ENCODE measurements around the gene STRA8.

STRA8 gene

GRCh38 chr7:135274495-135275268, 41.0 kb downstream of the STRA8 start:
- H3K27me3 ChIP-seq = no peaks in the 10 kb centered on the region
- no peaks in the 10 kb centered on the region for H3K36me3 ChIP-seq
- no peaks in the 10 kb centered on the region for H4K20me1 ChIP-seq
- H3K9me3 ChIP-seq = no peaks in the 10 kb centered on the region
- H3K9ac ChIP-seq = no peak overlapping the region
- no peak for TF ChIP-seq Cebpa-rat (IDR thresholded peaks at IDR 0.05)
- H3K4me2 ChIP-seq = no peak overlapping the region
- H3K4me1 ChIP-seq = no peaks in the 10 kb centered on the region
- H3K4me3 ChIP-seq = no peak overlapping the region
- H3K27ac ChIP-seq = no peak overlapping the region

GRCh38 chr7:135275971-135276580, 42.4 kb downstream of the STRA8 start:
- Histone ChIP-seq H3K9ac (no peak overlapping the region), H3K4me1 (no peaks in the 10 kb centered on the region), H3K9me3 (no peaks in the 10 kb centered on the region), H3K4me2 (no peak overlapping the region), H3K27me3 (no peaks in the 10 kb centered on the region), H3K36me3 (no peaks in the 10 kb centered on the region), H3K4me3 (no peak overlapping the region), H4K20me1 (no peaks in the 10 kb centered on the region), H3K27ac (no peak overlapping the region)
- TF ChIP-seq Cebpa-rat (IDR thresholded peaks at IDR 0.05) = no peak

GRCh38 chr7:135277161-135277560, 43.5 kb downstream of the STRA8 start:
- no peak overlapping the region for H3K9ac ChIP-seq
- no peaks in the 10 kb centered on the region for H4K20me1 ChIP-seq
- no peaks in the 10 kb centered on the region for H3K9me3 ChIP-seq
- no peak for TF ChIP-seq Cebpa-rat (IDR thresholded peaks at IDR 0.05)
- peaks cover 7% of the 10 kb centered on the region for H3K4me1 ChIP-seq
- no peak overlapping the region for H3K27ac ChIP-seq
- H3K27me3 ChIP-seq = no peaks in the 10 kb centered on the region
- H3K4me3 ChIP-seq = no peak overlapping the region
- H3K4me2 ChIP-seq = no peak overlapping the region
- no peaks in the 10 kb centered on the region for H3K36me3 ChIP-seq

GRCh38 chr7:135281363-135281949, 47.8 kb downstream of the STRA8 start:
- Histone ChIP-seq H3K36me3 (no peaks in the 10 kb centered on the region), H3K9me3 (no peaks in the 10 kb centered on the region), H3K4me2 (peak overlapping the region; percentile 74), H3K9ac (peak overlapping the region; percentile 15; the same call in 1 of the 2 replicates), H3K27ac (peak overlapping the region; percentile 45; the same call in 1 of the 2 replicates), H3K4me1 (peaks cover 28% of the 10 kb centered on the region), H4K20me1 (no peaks in the 10 kb centered on the region), H3K27me3 (no peaks in the 10 kb centered on the region), H3K4me3 (no peak overlapping the region)
- no peak for TF ChIP-seq Cebpa-rat (IDR thresholded peaks at IDR 0.05)

- peak overlapping the region; percentile 74 for H3K4me2 ChIP-seq
- no peak overlapping the region; the same call in 1 of the 2 replicates for H3K4me3 ChIP-seq
- no peaks in the 10 kb centered on the region for H4K20me1 ChIP-seq
- H3K36me3 ChIP-seq = no peaks in the 10 kb centered on the region
- no peak for TF ChIP-seq Cebpa-rat (IDR thresholded peaks at IDR 0.05)
- no peaks in the 10 kb centered on the region for H3K9me3 ChIP-seq
- no peaks in the 10 kb centered on the region for H3K27me3 ChIP-seq
- peaks cover 28% of the 10 kb centered on the region for H3K4me1 ChIP-seq
- peak overlapping the region; percentile 15; the same call in 1 of the 2 replicates for H3K9ac ChIP-seq
- H3K27ac ChIP-seq = peak overlapping the region; percentile 45; the same call in 1 of the 2 replicates
These were observed 49.1 kb downstream of the STRA8 start for GRCh38 chr7:135282561-135283254.

GRCh38 chr7:135283959-135284638, 50.5 kb downstream of the STRA8 start:
- no peaks in the 10 kb centered on the region for H3K36me3 ChIP-seq
- no peak for TF ChIP-seq Cebpa-rat (IDR thresholded peaks at IDR 0.05)

GRCh38 chr7:135285547-135286233, 52.1 kb downstream of the STRA8 start:
- no peak overlapping the region for H3K9ac ChIP-seq
- H3K36me3 ChIP-seq = no peaks in the 10 kb centered on the region
- H3K4me2 ChIP-seq = no peak overlapping the region
- no peaks in the 10 kb centered on the region for H4K20me1 ChIP-seq
- no peaks in the 10 kb centered on the region for H3K27me3 ChIP-seq
- H3K9me3 ChIP-seq = no peaks in the 10 kb centered on the region
- H3K27ac ChIP-seq = no peak overlapping the region
- H3K4me3 ChIP-seq = no peak overlapping the region
- TF ChIP-seq Cebpa-rat (IDR thresholded peaks at IDR 0.05) = no peak
- peaks cover 28% of the 10 kb centered on the region for H3K4me1 ChIP-seq

More at GRCh38 chr7:135283959-135284638, 50.5 kb downstream of the STRA8 start:
- no peak overlapping the region for H3K27ac ChIP-seq
- H3K9me3 ChIP-seq = no peaks in the 10 kb centered on the region
- H4K20me1 ChIP-seq = no peaks in the 10 kb centered on the region
- peak overlapping the region; percentile 74; the same call in 1 of the 2 replicates for H3K4me2 ChIP-seq
- no peak overlapping the region for H3K9ac ChIP-seq
- peaks cover 28% of the 10 kb centered on the region for H3K4me1 ChIP-seq
- H3K27me3 ChIP-seq = no peaks in the 10 kb centered on the region
- H3K4me3 ChIP-seq = no peak overlapping the region

- Histone ChIP-seq H3K9me3 (no peaks in the 10 kb centered on the region), H3K4me1 (peaks cover 24% of the 10 kb centered on the region), H3K27ac (no peak overlapping the region), H3K36me3 (no peaks in the 10 kb centered on the region), H3K27me3 (no peaks in the 10 kb centered on the region), H3K4me3 (no peak overlapping the region), H3K4me2 (no peak overlapping the region), H3K9ac (no peak overlapping the region), H4K20me1 (no peaks in the 10 kb centered on the region)
- TF ChIP-seq Cebpa-rat (IDR thresholded peaks at IDR 0.05) = no peak
These were observed 53.2 kb downstream of the STRA8 start for GRCh38 chr7:135286876-135287275.

- H3K27ac ChIP-seq = no peak overlapping the region
- H3K4me1 ChIP-seq = no peaks in the 10 kb centered on the region
- TF ChIP-seq Cebpa-rat (IDR thresholded peaks at IDR 0.05) = no peak
- H3K9me3 ChIP-seq = no peaks in the 10 kb centered on the region
- H3K9ac ChIP-seq = no peak overlapping the region
- no peak overlapping the region for H3K4me2 ChIP-seq
- H4K20me1 ChIP-seq = no peaks in the 10 kb centered on the region
- H3K27me3 ChIP-seq = no peaks in the 10 kb centered on the region
- H3K36me3 ChIP-seq = no peaks in the 10 kb centered on the region
- H3K4me3 ChIP-seq = no peak overlapping the region
These were observed 57.0 kb downstream of the STRA8 start for GRCh38 chr7:135290594-135290993.

Measured in BLaER1 (cell line).